ENCODE results near the gene EFCAB7. TPM values are rescaled to one million over a fixed set of nuclear protein-coding genes. Genes with fewer than 3 reads are reported as not detected.

The EFCAB7 gene
- total RNA-seq, 1 experiment from 2014 or later, result 9.6 TPM

DNA sequence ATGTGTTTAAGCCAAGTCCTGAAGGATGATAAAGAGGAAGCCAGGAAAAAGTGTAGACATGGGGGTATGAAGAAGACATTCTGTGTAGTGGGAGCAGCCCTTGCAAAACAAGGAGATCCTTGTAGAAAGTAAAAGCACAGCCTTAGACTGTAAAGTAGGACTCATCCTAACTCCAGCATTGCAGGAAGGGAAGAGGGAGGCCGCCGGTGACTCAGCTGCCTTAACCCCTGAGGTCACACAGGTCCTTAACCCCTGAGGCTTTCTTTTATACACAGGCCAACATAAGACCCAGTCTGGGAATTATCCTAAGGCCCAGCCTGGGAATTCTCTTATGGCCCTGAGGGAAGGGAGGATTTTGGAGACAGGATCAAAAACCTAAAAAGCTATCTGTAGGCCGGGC is 87.9 kb downstream of the EFCAB7 start:
- H3K27ac Mint-ChIP-seq (ENCODE audit: unreplicated experiment), result no peak overlapping the region
- no peaks in the 10 kb centered on the region for H3K9me3 Mint-ChIP-seq (ENCODE audit: low read depth, unreplicated experiment)
- no peaks in the 10 kb centered on the region for H3K27me3 Mint-ChIP-seq (ENCODE audit: unreplicated experiment)
- H3K4me1 Mint-ChIP-seq (ENCODE audit: low read depth, unreplicated experiment), result peaks cover 32% of the 10 kb centered on the region
- DNase-seq, result no peak
- no peaks in the 10 kb centered on the region for H3K36me3 Mint-ChIP-seq (ENCODE audit: insufficient read depth, unreplicated experiment)
- TF ChIP-seq, protein P1, sequence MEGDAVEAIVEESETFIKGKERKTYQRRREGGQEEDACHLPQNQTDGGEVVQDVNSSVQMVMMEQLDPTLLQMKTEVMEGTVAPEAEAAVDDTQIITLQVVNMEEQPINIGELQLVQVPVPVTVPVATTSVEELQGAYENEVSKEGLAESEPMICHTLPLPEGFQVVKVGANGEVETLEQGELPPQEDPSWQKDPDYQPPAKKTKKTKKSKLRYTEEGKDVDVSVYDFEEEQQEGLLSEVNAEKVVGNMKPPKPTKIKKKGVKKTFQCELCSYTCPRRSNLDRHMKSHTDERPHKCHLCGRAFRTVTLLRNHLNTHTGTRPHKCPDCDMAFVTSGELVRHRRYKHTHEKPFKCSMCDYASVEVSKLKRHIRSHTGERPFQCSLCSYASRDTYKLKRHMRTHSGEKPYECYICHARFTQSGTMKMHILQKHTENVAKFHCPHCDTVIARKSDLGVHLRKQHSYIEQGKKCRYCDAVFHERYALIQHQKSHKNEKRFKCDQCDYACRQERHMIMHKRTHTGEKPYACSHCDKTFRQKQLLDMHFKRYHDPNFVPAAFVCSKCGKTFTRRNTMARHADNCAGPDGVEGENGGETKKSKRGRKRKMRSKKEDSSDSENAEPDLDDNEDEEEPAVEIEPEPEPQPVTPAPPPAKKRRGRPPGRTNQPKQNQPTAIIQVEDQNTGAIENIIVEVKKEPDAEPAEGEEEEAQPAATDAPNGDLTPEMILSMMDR (IDR thresholded peaks at IDR 0.05; ENCODE audit: unreplicated experiment), result no peak
- no peak overlapping the region for H3K4me3 Mint-ChIP-seq (ENCODE audit: low read depth, unreplicated experiment)
- BruUV-seq (replicated peaks), result no TSS peak
- intact Hi-C loops (cut with micrococcal nuclease; ENCODE audit: unreplicated experiment), result no loop called here
- CTCF ChIA-PET, result no interaction called here

DNA sequence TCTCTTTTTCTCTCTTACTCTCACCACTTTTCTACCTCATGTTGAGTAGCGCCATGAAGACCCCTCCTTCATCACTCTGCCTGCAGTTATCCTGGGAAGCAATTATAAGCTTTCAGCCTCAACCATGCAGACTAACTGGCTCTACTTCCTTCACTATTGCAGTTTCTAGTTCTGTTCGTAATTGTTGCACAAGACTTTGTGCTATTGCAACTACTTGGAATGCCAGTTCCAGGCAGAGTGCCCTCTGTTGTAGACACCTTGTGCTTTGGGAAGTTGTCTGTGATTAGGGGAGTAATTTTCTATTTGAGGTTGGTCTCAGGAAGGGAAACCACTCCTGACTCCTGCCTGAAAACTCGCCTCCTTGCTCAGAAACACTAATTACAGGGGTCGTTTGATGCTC is 89.2 kb downstream of the EFCAB7 start:
- TF ChIP-seq, protein P1 (IDR thresholded peaks at IDR 0.05; ENCODE audit: unreplicated experiment), result no peak
- Mint-ChIP-seq H3K9me3 (ENCODE audit: low read depth, unreplicated experiment) (no peaks in the 10 kb centered on the region), H3K4me3 (ENCODE audit: low read depth, unreplicated experiment) (no peak overlapping the region), H3K27me3 (ENCODE audit: unreplicated experiment) (no peaks in the 10 kb centered on the region), H3K36me3 (ENCODE audit: insufficient read depth, unreplicated experiment) (no peaks in the 10 kb centered on the region), H3K27ac (ENCODE audit: unreplicated experiment) (no peak overlapping the region), H3K4me1 (ENCODE audit: low read depth, unreplicated experiment) (peaks cover 45% of the 10 kb centered on the region)
- CTCF ChIA-PET, result no interaction called here
- DNase-seq, result no peak
- no TSS peak for BruUV-seq (replicated peaks)
- intact Hi-C loops (cut with micrococcal nuclease; ENCODE audit: unreplicated experiment), result no loop called here

DNA sequence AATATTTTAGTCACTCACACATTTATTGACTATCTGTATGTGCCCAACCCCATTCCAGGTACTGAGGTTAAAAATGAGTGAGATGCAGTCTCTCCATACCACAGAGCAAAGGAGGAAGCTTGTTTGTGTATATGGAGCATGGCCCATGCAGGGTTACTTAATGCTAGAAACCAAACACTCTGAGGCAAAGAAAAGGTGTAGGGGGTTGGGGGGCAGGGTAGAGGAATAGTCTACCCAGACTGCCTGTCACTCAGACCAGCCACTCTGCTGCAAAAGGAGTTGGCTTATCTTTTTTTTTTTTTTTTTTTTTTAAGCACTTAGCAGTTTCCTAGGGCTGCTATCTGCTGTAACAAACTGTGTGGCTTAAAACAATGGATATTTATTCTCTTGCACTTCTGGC is 89.6 kb downstream of the EFCAB7 start:
- H3K4me3 Mint-ChIP-seq (ENCODE audit: low read depth, unreplicated experiment), result no peak overlapping the region
- H3K9me3 Mint-ChIP-seq (ENCODE audit: low read depth, unreplicated experiment), result no peaks in the 10 kb centered on the region
- CTCF ChIA-PET, result no interaction called here
- intact Hi-C loops (cut with micrococcal nuclease; ENCODE audit: unreplicated experiment), result no loop called here
- H3K27ac Mint-ChIP-seq (ENCODE audit: unreplicated experiment), result no peak overlapping the region
- peaks cover 49% of the 10 kb centered on the region for H3K4me1 Mint-ChIP-seq (ENCODE audit: low read depth, unreplicated experiment)
- TF ChIP-seq, protein P1 (IDR thresholded peaks at IDR 0.05; ENCODE audit: unreplicated experiment), result no peak
- BruUV-seq (replicated peaks), result no TSS peak
- no peak for DNase-seq
- no peaks in the 10 kb centered on the region for H3K27me3 Mint-ChIP-seq (ENCODE audit: unreplicated experiment)
- no peaks in the 10 kb centered on the region for H3K36me3 Mint-ChIP-seq (ENCODE audit: insufficient read depth, unreplicated experiment)

DNA sequence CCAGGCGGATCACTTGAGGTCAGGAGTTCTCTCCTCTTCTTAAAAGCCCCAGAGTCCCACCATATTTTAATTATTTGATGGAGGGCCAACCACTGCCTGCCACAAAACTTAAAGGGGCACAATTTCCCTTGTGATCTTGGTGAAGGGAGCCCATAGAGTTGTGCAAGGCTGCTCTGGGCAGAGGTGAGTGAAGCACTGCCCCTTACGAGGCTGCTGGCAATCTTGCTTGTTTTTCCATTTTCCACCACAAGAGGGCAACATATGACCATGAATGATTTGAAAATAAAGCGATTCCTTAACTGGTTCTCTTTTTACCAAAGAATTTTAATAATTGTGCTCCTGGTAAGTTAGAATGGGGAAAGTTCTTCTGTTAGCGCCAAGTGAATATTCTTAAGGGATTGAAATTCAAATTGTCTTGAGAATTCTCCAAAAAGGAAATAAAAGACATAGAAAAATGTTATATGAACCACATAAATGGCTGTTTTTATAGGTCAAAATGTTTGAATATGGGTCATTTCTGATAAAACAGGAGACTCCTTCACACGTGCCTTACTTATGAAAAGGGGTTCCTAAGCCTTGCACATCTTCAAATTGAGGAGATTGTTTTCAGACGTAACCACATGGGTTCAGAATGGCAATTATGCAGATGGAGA is 92.6 kb downstream of the EFCAB7 start:
- intact Hi-C loops (cut with micrococcal nuclease; ENCODE audit: unreplicated experiment), result loop anchor here (1.0 to 5.0 kb wide), 5 partner anchors 77 to 627 kb away; no protein-coding TSS in a partner anchor
- peak; percentile 79 for DNase-seq
- no peaks in the 10 kb centered on the region for H3K27me3 Mint-ChIP-seq (ENCODE audit: unreplicated experiment)
- no peak overlapping the region for H3K4me3 Mint-ChIP-seq (ENCODE audit: low read depth, unreplicated experiment)
- H3K27ac Mint-ChIP-seq (ENCODE audit: unreplicated experiment), result no peak overlapping the region
- CTCF ChIA-PET, result interaction anchor here (0.6 to 2.1 kb wide), 4 partner anchors 13 to 628 kb away, joined by 3 to 6 read pairs (median 4); no protein-coding TSS in a partner anchor
- H3K9me3 Mint-ChIP-seq (ENCODE audit: low read depth, unreplicated experiment), result no peaks in the 10 kb centered on the region
- H3K36me3 Mint-ChIP-seq (ENCODE audit: insufficient read depth, unreplicated experiment), result no peaks in the 10 kb centered on the region
- H3K4me1 Mint-ChIP-seq (ENCODE audit: low read depth, unreplicated experiment), result peaks cover 49% of the 10 kb centered on the region
- TF ChIP-seq, protein P1 (IDR thresholded peaks at IDR 0.05; ENCODE audit: unreplicated experiment), result peak; percentile 87
- no TSS peak for BruUV-seq (replicated peaks)
